GM12873 (cell line): ENCODE data around the gene PTEN.

Source experiments
- TF ChIP-seq, protein P1 (sequence below): IDR thresholded peaks from 2 replicates; pipeline ENCODE4 v1.5.1; 2012; ENCODE audit warnings: low read depth, mild to moderate bottlenecking, moderate library complexity, low read length, control low read depth; ENCODE audit not compliant: insufficient read depth; ENCODE audit errors: missing control alignments

PTEN gene

DNA sequence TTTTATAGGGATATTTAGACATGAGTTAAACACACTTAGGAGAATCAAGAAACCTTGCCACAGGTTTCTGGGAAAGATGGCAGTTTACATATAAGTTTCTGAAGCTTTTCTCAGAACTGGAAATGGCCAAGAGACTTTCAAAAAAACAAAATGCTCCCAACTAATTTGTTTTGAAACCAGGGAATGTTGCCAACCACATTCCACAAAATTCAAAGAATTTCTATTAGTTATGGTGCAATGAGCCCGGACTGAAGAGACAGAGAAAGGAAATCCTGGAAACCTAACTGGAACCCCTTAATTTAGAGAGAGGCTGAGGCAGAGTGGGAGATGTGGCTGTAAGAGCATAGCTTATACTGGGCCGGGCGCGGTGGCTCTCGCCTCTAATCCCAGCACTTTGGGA lies 128.5 kb downstream of the PTEN start:
- TF ChIP-seq, protein P1, sequence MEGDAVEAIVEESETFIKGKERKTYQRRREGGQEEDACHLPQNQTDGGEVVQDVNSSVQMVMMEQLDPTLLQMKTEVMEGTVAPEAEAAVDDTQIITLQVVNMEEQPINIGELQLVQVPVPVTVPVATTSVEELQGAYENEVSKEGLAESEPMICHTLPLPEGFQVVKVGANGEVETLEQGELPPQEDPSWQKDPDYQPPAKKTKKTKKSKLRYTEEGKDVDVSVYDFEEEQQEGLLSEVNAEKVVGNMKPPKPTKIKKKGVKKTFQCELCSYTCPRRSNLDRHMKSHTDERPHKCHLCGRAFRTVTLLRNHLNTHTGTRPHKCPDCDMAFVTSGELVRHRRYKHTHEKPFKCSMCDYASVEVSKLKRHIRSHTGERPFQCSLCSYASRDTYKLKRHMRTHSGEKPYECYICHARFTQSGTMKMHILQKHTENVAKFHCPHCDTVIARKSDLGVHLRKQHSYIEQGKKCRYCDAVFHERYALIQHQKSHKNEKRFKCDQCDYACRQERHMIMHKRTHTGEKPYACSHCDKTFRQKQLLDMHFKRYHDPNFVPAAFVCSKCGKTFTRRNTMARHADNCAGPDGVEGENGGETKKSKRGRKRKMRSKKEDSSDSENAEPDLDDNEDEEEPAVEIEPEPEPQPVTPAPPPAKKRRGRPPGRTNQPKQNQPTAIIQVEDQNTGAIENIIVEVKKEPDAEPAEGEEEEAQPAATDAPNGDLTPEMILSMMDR: no peak

DNA sequence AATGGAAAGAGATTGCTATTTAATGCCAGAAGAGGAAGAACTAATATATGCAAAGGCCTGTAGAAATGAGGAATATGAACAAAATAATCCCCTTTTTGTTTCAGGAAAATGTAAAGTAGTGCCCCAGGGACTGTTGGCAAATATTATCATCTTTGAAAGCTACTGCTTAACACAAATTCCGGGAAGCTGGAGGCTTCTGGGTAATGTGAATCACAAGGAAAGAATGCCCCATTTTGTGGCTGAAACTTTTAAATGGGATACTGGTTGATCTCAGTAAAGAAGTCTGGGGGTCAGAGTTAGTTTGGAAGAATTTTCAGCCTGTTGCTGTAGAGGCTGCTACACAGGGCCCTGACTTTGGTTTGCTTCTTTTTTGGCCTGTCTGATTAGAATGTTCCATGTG lies 141.0 kb downstream of the PTEN start:
- TF ChIP-seq, protein P1: no peak

DNA sequence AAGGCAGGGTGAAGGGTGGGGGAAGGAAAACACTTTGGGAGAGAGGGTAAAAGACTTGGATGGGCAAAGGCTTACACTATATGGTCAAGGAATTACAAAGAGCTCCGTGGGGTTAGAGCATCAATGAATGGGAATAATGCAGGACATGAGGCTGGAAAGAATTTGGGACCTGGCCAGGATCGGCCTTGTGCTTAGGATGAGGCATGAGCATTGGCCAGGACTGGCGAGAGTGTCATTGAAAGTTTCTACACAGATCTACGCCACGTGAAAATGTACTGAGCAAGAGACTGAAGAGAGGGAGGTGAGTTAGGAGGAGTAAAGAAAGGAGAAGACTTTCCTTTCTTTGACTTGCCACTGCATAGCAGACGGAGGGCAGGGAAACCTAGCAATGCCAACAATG lies 142.8 kb downstream of the PTEN start:
- TF ChIP-seq, protein P1: no peak

DNA sequence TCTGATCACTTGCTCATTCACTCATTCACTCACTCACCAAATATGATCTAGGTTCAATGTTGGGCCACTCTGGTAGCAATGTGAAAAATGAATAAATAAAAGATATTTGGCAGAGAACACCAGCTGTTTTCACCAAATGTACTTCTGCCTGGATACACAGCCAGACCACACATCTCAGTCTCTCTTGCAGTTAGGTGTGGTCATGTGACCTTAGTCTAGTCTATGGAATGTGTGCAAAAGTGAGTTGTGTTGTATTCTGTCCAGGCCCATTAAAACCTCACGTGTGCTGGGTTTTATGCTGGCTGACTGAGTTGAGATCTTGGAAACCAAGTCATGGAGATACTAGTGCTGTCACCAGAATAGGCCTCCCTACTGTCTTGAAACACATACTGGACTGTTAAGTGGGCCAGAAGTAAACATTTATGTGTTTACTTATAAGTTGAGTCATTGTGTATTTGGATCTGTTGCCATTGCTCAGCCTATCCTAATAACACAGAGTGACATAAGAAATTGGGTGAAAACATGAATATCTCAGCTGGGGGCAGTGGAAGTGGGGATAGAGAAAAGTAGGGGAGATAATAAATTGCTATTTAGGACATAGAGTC lies 145.5 kb downstream of the PTEN start:
- TF ChIP-seq, protein P1: no peak

DNA sequence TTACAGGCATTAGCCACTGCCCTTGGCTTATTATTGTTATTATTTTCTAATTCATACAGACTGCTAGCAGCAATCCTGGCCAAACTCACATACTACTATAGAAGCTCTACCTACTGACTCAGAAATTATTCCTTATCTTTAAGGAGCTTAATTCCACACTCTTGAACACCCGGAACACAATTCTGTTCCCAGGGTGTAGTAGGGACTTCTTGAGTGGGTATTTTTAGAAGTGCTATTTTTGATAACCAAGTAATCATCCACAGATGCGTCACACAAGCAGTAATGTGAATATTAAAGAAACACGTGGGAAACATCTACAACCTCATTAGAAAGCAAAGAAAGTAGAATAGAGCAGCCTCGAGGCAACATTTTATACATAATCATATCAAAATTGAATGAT lies 149.2 kb downstream of the PTEN start:
- TF ChIP-seq, protein P1: no peak

DNA sequence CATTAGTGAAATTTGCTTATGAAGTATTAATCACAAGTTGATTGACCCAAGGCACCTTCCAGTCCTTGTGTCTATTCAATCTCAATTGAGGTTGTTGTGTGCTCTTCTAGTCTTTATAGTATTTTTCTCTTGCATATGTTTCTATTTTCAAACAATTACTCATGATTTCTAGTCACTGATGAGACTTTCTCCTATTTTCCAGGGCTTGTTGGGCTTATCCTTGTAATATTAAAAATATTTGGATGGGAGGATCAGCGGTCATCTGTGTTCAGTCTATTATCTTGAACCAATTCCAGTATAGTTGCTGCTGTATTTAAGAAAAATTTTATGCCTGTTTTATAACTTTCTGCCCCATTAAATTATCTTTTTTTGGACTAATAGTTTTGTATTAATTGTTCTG lies 154.4 kb downstream of the PTEN start:
- TF ChIP-seq, protein P1: no peak

DNA sequence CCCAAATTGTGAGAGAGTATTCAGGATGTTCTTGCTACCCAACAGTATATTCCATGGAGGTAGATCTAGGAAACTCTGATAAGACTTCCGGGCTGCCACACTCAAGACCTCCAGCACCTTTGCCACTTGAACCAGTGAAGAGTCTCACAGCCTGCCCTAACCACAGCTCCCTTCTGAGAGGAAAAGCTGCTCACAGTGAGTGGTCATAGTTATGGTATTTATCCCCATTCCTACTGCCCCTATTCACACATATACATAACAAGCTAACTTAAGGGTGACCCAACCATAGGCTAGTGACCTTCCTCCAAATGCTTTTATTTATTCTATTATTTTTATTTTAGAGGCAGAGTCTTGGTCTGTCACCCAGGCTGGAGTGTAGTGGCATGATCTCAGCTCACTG lies 156.3 kb downstream of the PTEN start:
- TF ChIP-seq, protein P1: no peak
